ENCODE measurements around the gene PRKCI. TPM values are rescaled to one million over a fixed set of nuclear protein-coding genes. Genes with fewer than 3 reads are reported as not detected.

PRKCI gene
- total RNA-seq, 1 donor from 2014 or later: 45.9 TPM

GRCh38 chr3:170350515-170351413 is 128.5 kb downstream of the PRKCI start:
- DNase-seq: no peak
- Histone ChIP-seq H3K27me3 (ENCODE audit: low read depth) (no peaks in the 10 kb centered on the region), H3K27ac (no peak overlapping the region), H3K9me3 (no peaks in the 10 kb centered on the region), H3K36me3 (no peaks in the 10 kb centered on the region), H3K4me3 (no peak overlapping the region), H3K4me1 (peaks cover 16% of the 10 kb centered on the region)
- TF ChIP-seq, protein P1, sequence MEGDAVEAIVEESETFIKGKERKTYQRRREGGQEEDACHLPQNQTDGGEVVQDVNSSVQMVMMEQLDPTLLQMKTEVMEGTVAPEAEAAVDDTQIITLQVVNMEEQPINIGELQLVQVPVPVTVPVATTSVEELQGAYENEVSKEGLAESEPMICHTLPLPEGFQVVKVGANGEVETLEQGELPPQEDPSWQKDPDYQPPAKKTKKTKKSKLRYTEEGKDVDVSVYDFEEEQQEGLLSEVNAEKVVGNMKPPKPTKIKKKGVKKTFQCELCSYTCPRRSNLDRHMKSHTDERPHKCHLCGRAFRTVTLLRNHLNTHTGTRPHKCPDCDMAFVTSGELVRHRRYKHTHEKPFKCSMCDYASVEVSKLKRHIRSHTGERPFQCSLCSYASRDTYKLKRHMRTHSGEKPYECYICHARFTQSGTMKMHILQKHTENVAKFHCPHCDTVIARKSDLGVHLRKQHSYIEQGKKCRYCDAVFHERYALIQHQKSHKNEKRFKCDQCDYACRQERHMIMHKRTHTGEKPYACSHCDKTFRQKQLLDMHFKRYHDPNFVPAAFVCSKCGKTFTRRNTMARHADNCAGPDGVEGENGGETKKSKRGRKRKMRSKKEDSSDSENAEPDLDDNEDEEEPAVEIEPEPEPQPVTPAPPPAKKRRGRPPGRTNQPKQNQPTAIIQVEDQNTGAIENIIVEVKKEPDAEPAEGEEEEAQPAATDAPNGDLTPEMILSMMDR (IDR thresholded peaks at IDR 0.05): no peak
- no peak for ATAC-seq
- intact Hi-C loops (cut with DNase I): no loop called here

DNA sequence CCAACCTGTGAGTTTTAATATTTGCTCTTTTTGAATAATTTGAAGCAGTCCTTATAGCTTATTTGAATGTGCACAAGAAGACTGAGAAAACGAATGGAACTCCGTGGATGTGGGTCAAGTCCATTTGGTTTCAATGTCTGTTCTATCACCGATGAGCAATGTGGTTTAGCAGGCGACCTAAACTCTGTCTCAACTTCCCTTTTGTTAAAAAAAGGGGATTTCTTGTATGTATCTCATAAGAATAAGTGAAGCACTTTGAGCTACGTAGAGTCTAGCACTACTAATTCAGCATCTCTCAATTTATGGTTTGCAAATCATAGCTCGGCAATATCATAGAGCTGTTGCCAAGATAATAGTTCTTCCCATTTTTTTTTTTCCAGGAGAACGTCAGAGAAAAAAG is 130.7 kb downstream of the PRKCI start:
- no peaks in the 10 kb centered on the region for H3K27me3 ChIP-seq (ENCODE audit: low read depth)

DNA sequence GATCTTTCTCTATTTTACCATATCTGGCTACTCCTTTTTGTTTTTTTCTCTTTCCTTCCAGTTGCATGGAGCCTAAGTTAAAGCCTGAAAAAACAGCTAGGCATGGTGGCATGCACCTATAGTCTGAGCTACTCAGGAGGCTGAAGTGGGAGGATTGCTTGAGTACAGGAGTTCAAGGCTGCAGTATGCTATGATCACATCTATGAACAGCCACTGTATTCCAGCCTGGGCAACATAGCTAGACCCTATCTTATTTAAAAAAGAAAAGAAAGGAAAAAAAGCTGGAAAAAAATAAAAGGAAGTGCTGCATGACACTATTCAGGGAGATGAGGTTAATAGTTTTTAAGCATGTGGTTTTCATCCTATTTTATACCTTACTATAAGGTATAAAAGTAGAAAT is 131.3 kb downstream of the PRKCI start:
- Histone ChIP-seq H3K36me3 (no peaks in the 10 kb centered on the region), H3K4me1 (peaks cover 19% of the 10 kb centered on the region), H3K27me3 (ENCODE audit: low read depth) (no peaks in the 10 kb centered on the region), H3K4me3 (no peak overlapping the region), H3K9me3 (no peaks in the 10 kb centered on the region), H3K27ac (no peak overlapping the region)
- no peak for ATAC-seq
- no peak for DNase-seq
- intact Hi-C loops (cut with DNase I): no loop called here
- TF ChIP-seq, protein P1 (IDR thresholded peaks at IDR 0.05): no peak

More for the DNA sequence above, 130.7 kb downstream of the PRKCI start:
- H3K4me3 ChIP-seq: no peak overlapping the region
- intact Hi-C loops (cut with DNase I): no loop called here
- TF ChIP-seq, protein P1 (IDR thresholded peaks at IDR 0.05): no peak
- peaks cover 17% of the 10 kb centered on the region for H3K4me1 ChIP-seq
- ATAC-seq (no peak), DNase-seq (no peak)
- no peaks in the 10 kb centered on the region for H3K36me3 ChIP-seq
- no peaks in the 10 kb centered on the region for H3K9me3 ChIP-seq
- H3K27ac ChIP-seq: no peak overlapping the region

- H3K9me3 ChIP-seq: no peaks in the 10 kb centered on the region
- peaks cover 3% of the 10 kb centered on the region for H3K36me3 ChIP-seq
- ATAC-seq (no peak), DNase-seq (no peak)
- intact Hi-C loops (cut with DNase I): no loop called here
- no peak overlapping the region for H3K4me3 ChIP-seq
- TF ChIP-seq, protein P1 (IDR thresholded peaks at IDR 0.05): no peak
- H3K27me3 ChIP-seq (ENCODE audit: low read depth): no peaks in the 10 kb centered on the region
- peaks cover 32% of the 10 kb centered on the region for H3K4me1 ChIP-seq
- no peak overlapping the region for H3K27ac ChIP-seq
Measured at GRCh38 chr3:170354760-170355159, 132.5 kb downstream of the PRKCI start.

Other genes starting within 250 kb of the PRKCI start
- gene GPR160, start 184.4 kb upstream of the PRKCI start, total RNA-seq: 24.4 TPM
- gene PHC3, start 40.7 kb upstream of the PRKCI start, total RNA-seq: 89.9 TPM
- gene SKIL, start 135.3 kb downstream of the PRKCI start, total RNA-seq: 86.7 TPM
- 22.4 TPM for gene CLDN11, start 196.4 kb downstream of the PRKCI start, total RNA-seq

Measured in lower lobe of right lung (tissue), 2 donors.